ENCODE results near the gene CCDC187. TPM values are rescaled to one million over a fixed set of nuclear protein-coding genes. Genes with fewer than 3 reads are reported as not detected.

CCDC187 gene
- total RNA-seq, 1 experiment from 2014 or later = 0.04 TPM

DNA sequence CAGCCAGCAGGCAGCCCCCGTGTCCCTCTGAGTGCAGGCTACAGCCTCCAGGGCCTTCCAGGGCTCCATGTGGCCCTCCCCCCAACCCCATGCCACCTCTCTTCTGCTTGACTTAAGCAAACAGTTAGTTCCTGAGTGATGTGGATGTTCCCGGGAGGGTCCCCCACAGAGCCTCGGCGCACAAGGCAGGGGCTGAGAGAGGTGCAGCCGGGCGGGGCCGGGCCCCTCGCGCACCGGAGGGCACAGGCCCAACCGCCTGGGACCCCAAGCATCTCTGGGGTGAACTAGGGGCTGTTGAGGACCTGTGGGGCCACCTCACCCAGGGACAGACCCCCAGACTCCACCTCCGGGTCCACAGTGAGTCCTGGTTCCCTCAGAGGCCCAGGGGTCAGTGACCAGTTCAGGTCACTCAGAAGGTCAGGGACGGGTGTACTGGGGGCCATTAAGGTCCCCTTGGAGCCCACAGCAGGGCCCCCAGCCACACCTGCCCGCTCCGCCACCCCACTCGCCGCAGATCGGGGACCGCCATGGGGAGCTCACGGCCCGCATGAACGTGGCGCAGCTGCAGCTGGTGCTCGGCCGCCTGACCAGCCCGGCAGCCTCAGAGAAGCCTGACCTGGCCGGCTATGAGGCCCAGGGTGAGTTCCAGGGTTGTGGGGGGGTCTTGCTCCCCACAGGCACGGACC is 36.6 kb upstream of the CCDC187 start:
- Mint-ChIP-seq H3K27me3 (ENCODE audit: low read depth) (no peaks in the 10 kb centered on the region), H3K36me3 (no peaks in the 10 kb centered on the region), H3K9me3 (no peaks in the 10 kb centered on the region), H3K4me3 (no peak overlapping the region), H3K27ac (no peak overlapping the region), H3K4me1 (no peaks in the 10 kb centered on the region)
- TF ChIP-seq, protein P1, sequence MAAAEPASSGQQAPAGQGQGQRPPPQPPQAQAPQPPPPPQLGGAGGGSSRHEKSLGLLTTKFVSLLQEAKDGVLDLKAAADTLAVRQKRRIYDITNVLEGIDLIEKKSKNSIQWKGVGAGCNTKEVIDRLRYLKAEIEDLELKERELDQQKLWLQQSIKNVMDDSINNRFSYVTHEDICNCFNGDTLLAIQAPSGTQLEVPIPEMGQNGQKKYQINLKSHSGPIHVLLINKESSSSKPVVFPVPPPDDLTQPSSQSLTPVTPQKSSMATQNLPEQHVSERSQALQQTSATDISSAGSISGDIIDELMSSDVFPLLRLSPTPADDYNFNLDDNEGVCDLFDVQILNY (CRISPR knock-in tag; IDR thresholded peaks at IDR 0.05) = no peak
- TF ChIP-seq, protein P2, sequence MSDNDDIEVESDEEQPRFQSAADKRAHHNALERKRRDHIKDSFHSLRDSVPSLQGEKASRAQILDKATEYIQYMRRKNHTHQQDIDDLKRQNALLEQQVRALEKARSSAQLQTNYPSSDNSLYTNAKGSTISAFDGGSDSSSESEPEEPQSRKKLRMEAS (CRISPR knock-in tag; IDR thresholded peaks at IDR 0.05) = no peak
- TF ChIP-seq KAT7 (CRISPR knock-in tag; IDR thresholded peaks at IDR 0.05; ENCODE audit: borderline replicate concordance) (no peak), MXD4 (CRISPR knock-in tag; IDR thresholded peaks at IDR 0.05; ENCODE audit: borderline replicate concordance) (no peak)
- TF ChIP-seq, protein P3, sequence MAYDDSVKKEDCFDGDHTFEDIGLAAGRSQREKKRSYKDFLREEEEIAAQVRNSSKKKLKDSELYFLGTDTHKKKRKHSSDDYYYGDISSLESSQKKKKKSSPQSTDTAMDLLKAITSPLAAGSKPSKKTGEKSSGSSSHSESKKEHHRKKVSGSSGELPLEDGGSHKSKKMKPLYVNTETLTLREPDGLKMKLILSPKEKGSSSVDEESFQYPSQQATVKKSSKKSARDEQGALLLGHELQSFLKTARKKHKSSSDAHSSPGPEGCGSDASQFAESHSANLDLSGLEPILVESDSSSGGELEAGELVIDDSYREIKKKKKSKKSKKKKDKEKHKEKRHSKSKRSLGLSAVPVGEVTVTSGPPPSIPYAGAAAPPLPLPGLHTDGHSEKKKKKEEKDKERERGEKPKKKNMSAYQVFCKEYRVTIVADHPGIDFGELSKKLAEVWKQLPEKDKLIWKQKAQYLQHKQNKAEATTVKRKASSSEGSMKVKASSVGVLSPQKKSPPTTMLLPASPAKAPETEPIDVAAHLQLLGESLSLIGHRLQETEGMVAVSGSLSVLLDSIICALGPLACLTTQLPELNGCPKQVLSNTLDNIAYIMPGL (CRISPR knock-in tag; IDR thresholded peaks at IDR 0.05) = no peak
- TF ChIP-seq, protein P4, sequence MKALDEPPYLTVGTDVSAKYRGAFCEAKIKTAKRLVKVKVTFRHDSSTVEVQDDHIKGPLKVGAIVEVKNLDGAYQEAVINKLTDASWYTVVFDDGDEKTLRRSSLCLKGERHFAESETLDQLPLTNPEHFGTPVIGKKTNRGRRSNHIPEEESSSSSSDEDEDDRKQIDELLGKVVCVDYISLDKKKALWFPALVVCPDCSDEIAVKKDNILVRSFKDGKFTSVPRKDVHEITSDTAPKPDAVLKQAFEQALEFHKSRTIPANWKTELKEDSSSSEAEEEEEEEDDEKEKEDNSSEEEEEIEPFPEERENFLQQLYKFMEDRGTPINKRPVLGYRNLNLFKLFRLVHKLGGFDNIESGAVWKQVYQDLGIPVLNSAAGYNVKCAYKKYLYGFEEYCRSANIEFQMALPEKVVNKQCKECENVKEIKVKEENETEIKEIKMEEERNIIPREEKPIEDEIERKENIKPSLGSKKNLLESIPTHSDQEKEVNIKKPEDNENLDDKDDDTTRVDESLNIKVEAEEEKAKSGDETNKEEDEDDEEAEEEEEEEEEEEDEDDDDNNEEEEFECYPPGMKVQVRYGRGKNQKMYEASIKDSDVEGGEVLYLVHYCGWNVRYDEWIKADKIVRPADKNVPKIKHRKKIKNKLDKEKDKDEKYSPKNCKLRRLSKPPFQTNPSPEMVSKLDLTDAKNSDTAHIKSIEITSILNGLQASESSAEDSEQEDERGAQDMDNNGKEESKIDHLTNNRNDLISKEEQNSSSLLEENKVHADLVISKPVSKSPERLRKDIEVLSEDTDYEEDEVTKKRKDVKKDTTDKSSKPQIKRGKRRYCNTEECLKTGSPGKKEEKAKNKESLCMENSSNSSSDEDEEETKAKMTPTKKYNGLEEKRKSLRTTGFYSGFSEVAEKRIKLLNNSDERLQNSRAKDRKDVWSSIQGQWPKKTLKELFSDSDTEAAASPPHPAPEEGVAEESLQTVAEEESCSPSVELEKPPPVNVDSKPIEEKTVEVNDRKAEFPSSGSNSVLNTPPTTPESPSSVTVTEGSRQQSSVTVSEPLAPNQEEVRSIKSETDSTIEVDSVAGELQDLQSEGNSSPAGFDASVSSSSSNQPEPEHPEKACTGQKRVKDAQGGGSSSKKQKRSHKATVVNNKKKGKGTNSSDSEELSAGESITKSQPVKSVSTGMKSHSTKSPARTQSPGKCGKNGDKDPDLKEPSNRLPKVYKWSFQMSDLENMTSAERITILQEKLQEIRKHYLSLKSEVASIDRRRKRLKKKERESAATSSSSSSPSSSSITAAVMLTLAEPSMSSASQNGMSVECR (CRISPR knock-in tag; IDR thresholded peaks at IDR 0.05; ENCODE audit: borderline replicate concordance) = no peak
- TF ChIP-seq, protein P5, sequence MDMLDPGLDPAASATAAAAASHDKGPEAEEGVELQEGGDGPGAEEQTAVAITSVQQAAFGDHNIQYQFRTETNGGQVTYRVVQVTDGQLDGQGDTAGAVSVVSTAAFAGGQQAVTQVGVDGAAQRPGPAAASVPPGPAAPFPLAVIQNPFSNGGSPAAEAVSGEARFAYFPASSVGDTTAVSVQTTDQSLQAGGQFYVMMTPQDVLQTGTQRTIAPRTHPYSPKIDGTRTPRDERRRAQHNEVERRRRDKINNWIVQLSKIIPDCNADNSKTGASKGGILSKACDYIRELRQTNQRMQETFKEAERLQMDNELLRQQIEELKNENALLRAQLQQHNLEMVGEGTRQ (CRISPR knock-in tag; IDR thresholded peaks at IDR 0.05) = no peak
- ChIA-PET POLR2A (no interaction called here), CTCF (interaction anchor here (0.7 to 1.9 kb wide), 8 partner anchors 18 to 49 kb away, joined by 3 to 36 read pairs (median 8); partner anchors contain the start of gene DNLZ)
- DNase-seq (ENCODE audit: low spot score) = no peak
- ATAC-seq = no peak

DNA sequence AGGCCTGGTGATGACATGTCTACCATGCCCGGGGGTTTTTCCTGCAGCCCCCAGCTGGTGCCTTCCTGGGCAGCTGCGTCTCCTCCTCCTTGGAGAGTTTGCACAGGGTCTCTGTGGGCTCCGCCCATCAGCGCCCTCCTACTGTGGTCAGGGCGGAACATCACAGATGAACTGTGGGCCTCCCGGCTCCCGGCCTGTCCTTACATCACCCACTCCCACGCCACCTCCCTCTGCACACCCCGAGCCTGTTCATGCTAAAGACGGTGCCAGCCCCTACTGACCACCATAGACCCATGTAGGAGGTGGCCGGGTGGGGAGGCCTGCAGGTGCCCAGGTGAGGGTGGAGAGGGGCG is 36.0 kb upstream of the CCDC187 start:
- H3K27ac Mint-ChIP-seq = no peak overlapping the region
- DNase-seq (ENCODE audit: low spot score) (no peak), ATAC-seq (no peak)
- no peaks in the 10 kb centered on the region for H3K9me3 Mint-ChIP-seq
- H3K4me1 Mint-ChIP-seq = no peaks in the 10 kb centered on the region
- TF ChIP-seq, protein P4 (CRISPR knock-in tag; IDR thresholded peaks at IDR 0.05; ENCODE audit: borderline replicate concordance) = no peak
- H3K4me3 Mint-ChIP-seq = no peak overlapping the region
- H3K36me3 Mint-ChIP-seq = no peaks in the 10 kb centered on the region
- ChIA-PET POLR2A (no interaction called here), CTCF (interaction anchor here (0.5 to 1.9 kb wide), 34 partner anchors 11 to 355 kb away, joined by 3 to 36 read pairs (median 4); partner anchors contain the start of genes DNLZ and GPSM1)
- H3K27me3 Mint-ChIP-seq (ENCODE audit: low read depth) = no peaks in the 10 kb centered on the region
